Muscle layer of colon (tissue), 2 donors: ENCODE results near the gene SNTA1.
A peak's percentile ranks its signal among the peaks of the same experiment; 100 is the strongest.
"Not testable (repeated sequence)": the region's sequence is repeated elsewhere in the genome, so short reads cannot be mapped to it uniquely, and the experiment has no call there.

Experiments
- H3K27ac ChIP-seq: one replicate; pipeline ENCODE4 v1.7.0; 2013; ENCODE audit warnings: low read depth, mild to moderate bottlenecking, low read length, moderate library complexity
- H3K27me3 ChIP-seq, 2 donors: one replicate each; pipeline ENCODE4 v1.7.0; 2013; ENCODE audit warnings: low read length in 2 of 2, mild to moderate bottlenecking in 2 of 2; ENCODE audit not compliant: insufficient read depth in 2 of 2, control insufficient read depth in 1 of 2
- H3K36me3 ChIP-seq: one replicate; pipeline ENCODE4 v1.7.0; 2013; ENCODE audit warnings: mild to moderate bottlenecking, low read length; ENCODE audit not compliant: insufficient read depth
- H3K4me1 ChIP-seq: one replicate; pipeline ENCODE4 v1.7.0; 2013; ENCODE audit warnings: mild to moderate bottlenecking, low read length; ENCODE audit not compliant: insufficient read depth
- H3K4me3 ChIP-seq, 2 donors: one replicate each; pipeline ENCODE4 v1.7.0; 2013; ENCODE audit warnings: low read length in 2 of 2, low read depth in 1 of 2, mild to moderate bottlenecking in 1 of 2, moderate library complexity in 1 of 2
- H3K9ac ChIP-seq: one replicate; pipeline ENCODE4 v1.7.0; 2013; ENCODE audit warnings: low read length
- H3K9me3 ChIP-seq: one replicate; pipeline ENCODE4 v1.7.0; 2013; ENCODE audit warnings: mild to moderate bottlenecking, low read length
- donor health status: abdominal sarcoma.
- donor health status: Adenocarcinoma of cecum.

The SNTA1 gene

DNA sequence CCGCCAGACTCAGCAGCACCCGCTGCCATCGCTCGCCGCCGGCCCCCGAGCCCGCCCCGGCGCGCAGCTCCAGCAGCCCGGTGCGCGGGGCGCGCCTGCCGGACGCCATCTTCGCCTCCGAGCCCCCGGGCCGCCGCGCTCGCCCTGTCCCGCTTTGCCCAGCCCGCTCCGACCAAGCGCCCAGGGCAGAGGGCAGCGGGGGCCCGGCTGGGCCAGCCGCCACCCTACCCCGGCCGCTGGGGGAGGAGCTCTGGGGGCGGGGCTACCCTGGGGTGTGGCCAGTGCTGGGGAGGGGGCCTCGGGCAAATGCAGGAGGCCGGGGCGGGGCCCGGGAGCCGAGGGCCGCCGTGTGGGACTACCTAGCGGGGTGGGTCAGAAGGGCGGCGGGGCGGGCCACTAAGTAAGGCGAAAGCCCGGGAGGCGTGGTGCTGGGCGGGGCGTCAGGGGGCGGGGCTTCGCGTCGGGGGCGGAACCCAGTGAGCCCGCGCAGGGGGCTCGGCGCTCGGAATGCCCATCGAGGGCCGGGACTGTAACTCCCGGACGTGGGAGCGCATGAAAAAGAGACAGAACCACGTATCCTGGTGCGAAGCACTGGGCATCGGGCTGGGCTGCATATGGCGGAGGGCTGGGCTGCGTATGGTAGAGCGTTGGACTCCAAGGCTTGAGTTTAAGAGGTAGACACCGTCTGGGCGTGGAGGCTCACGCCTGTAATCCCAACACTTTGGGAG is at the start of gene SNTA1:
Gene SNTA1 (minus strand): TSS at position 252 of the 728 bp plus-strand sequence. CDS start 143 bp downstream, at position 109.
- Histone ChIP-seq H3K27me3 (no peaks in the 10 kb centered on the region), H3K27ac (peak within 1 kb of the TSS; percentile 47), H3K9me3 (no peaks in the 10 kb centered on the region), H3K9ac (peak within 1 kb of the TSS; percentile 25), H3K4me1 (peaks cover 21% of the 10 kb centered on the region), H3K4me3 (peak within 1 kb of the TSS; percentile 77 to 80), H3K36me3 (peaks cover 2% of the 10 kb centered on the region)

DNA sequence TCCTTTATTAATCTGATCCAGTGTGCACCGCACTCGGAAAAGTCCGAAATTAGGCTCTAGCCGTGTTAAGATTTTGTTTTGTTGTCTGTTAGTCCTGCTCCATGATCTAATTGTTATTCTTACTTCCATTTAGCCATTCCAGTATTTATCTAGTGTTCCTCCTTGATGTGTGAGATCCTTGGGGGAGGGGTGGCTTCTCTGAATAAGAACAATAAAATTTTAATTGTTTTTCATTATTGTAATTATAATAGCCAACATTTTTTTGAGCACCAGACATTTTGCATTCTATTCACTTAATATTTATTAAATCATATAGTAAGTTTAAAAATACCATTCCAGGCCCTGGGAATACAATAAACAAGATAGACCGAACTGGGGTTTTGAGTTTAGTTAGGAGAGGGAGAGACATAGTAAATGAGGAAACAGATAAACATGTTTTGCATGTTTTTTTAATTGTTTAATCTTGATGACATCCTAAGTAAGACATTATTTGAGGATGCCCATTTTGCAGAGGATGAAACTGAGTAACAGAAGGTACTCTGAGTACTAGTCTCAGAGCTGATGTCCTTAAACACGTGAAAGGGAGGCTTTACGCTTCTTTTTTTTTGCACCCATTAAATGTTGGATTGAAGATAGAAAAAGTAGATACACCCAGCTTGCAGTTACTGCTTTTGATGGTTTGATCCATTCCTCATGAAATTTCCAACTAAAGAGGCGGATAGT is 47.5 kb upstream of the SNTA1 start:
- Histone ChIP-seq H3K4me1 (peaks cover 7% of the 10 kb centered on the region), H3K9ac (peak overlapping the region; percentile 73), H3K4me3 (peak overlapping the region; percentile 71 to 95), H3K36me3 (no peaks in the 10 kb centered on the region), H3K27ac (peak overlapping the region; percentile 90), H3K27me3 (no peaks in the 10 kb centered on the region), H3K9me3 (no peaks in the 10 kb centered on the region)

DNA sequence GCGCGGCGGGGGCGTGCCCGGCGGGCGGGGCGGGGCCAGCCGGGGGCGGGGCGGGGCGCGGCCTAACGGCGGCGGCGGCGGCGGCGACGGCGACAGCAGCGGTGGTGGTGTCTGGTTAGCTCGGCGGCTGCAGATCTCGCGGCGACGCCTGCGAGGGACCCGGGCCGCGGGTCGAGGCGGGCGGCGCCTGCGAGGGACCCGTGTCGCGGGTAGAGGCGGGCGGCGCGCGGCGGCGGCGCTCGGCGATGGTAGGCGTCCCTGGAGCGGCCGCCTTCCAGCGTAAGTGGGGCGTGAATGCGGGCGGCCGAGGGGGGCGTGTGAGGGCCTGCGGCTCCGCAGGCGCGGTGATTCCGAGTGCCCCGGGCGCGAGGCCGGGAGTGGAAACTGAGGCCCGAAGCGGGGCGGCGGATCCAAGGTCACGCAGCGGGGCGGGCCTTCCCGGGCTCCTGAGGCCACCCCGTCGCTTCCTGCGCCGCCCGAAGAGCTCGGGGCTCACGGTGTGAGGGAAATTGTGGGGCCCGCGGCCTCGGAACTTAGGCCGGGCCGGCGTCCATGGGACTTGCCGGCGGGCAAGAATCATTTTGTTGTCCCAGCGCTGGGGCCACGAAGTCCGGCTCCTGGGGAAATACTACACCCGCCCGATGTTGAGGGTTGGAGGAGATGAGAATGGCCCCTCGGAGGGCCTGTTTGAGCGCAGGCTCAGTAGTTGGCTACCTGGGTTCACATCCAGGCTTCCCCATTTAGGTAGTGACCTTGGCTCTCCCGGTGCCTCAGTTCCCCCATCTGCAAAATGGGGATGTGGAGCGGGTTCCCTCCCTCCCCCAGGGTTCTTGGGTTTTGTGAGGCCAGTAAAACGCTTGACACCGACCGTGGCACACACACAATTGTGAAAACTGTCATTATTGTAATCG is 46.7 kb upstream of the SNTA1 start, which contains the start of gene CBFA2T2:
Gene CBFA2T2 (plus strand): TSS at position 74 of the 911 bp plus-strand sequence. CDS start 172 bp downstream, at position 246.
- H3K4me1 ChIP-seq, result peaks cover 4% of the 10 kb centered on the region
- no peaks in the 10 kb centered on the region for H3K9me3 ChIP-seq
- H3K9ac ChIP-seq, result peak within 1 kb of the TSS; percentile 73
- no peaks in the 10 kb centered on the region for H3K36me3 ChIP-seq
- peak within 1 kb of the TSS; percentile 80 to 95 for H3K4me3 ChIP-seq
- H3K27ac ChIP-seq, result peak within 1 kb of the TSS; percentile 90
- H3K27me3 ChIP-seq, result no peaks in the 10 kb centered on the region

DNA sequence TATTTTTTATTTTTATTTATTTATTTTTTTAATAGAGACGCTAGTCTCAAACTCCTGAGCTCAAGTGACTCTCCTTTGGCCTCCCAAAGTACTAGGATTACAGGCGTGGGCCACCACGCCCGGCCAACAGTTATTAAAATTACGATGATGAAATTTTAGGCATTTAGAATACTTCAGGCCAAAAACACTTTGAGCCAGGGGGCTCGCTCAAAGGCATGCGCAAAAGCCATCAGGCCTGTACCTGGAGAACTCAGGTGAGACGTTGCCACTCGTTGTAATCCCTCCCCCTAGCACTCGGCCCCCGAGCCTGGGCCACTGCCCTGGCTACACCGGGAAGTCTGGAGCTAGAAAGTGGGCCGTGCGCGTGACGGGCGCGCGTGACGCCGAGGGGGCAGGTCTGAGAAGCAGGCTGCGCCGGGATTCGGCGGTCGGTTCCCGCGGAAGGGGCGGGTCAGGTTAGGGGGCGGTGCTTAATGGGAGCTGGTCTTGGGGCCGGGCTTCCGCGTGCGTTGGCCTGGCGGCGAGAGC is 46.0 kb upstream of the SNTA1 start:
- H3K9ac ChIP-seq, result no peak overlapping the region

DNA sequence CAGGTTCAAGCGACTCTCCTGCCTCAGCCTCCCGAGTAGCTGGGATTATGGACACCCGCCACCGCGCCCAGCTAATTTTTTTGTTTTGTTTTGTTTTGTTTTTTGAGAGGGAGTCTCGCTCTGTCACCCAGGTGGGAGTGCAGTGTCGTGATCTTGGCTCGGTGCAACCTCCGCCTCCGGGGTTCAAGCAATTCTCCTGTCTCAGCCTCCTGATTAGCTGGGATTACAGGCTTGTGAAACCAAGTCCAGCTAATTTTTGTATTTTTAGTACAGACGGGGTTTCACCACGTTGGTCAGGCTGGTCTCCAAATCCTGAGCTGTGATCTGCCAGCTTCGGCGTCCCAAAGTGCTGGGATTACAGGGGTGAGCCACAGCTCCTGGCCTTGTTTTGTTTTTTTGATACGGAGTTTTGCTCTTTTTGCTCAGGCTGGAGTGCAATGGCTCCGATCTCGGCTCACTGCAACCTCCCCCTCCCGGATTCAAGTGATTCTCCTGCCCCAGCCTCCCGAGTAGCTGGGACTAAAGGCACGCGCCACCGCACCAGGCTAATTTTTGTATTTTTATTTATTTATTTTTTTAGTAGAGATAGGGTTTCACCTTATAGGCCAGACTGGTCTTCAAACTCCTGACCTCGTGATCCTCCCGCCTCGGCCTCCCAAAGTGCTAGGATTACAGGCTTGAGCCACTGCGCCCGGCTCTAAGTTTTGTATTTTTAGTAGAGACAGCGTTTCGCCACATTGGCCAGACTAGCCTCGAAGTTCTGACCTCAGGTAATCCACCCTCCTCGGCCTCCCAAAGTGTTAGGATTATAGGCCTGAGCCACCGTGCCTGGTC is 45.3 kb upstream of the SNTA1 start:
- not testable (repeated sequence) for H3K9me3 ChIP-seq, H3K9ac ChIP-seq, H3K27me3 ChIP-seq, H3K36me3 ChIP-seq, H3K4me1 ChIP-seq
- peak overlapping the region in 1 of 2 donors; percentile 43 for H3K4me3 ChIP-seq
- peak overlapping the region; percentile 75 for H3K27ac ChIP-seq

More for the DNA sequence above, 46.0 kb upstream of the SNTA1 start:
- no peaks in the 10 kb centered on the region for H3K9me3 ChIP-seq
- no peaks in the 10 kb centered on the region for H3K36me3 ChIP-seq
- peak overlapping the region; percentile 75 for H3K27ac ChIP-seq
- H3K4me1 ChIP-seq, result peaks cover 4% of the 10 kb centered on the region
- no peaks in the 10 kb centered on the region for H3K27me3 ChIP-seq
- peak overlapping the region; percentile 43 to 80 for H3K4me3 ChIP-seq

DNA sequence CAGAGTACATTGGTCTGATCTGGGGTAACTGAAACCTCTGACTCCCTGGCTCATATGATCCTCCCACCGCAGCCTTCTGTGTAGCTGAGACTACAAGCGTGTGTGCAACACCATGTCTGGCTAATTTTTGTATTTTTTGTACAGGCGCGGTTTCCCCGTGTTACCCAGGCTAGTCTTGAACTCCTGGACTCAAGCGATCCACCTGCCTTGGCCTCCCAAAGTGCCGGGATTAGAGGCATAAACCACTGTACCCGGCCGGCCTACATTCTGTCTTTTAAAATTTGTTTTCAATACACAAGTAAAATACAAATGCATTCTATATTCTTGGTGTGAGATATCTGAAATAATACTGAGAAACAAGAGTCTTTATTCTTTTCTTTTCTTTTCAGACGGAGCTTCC is 44.6 kb upstream of the SNTA1 start:
- Histone ChIP-seq H3K9me3 (no peaks in the 10 kb centered on the region), H3K4me3 (no peak overlapping the region), H3K4me1 (peaks cover 4% of the 10 kb centered on the region), H3K27me3 (no peaks in the 10 kb centered on the region), H3K9ac (no peak overlapping the region), H3K27ac (no peak overlapping the region), H3K36me3 (no peaks in the 10 kb centered on the region)

DNA sequence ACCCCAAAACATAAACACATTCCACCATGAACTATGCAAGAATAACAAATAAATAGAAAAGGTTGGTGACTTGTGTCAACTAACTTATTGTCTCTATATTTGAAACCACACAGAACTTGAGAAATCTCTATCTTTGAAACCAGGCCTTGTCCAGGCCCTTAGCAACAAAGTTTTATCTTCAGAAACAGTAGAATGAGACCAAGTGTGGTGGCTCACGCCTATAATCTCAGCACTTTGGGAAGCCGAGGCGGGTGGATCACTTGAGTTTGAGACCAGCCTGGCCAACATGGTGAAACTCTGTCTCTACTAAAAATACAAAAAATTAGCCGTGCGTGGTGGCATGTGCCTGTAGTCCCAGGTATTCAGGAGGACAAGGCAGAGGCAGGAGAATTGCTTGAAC is 39.6 kb upstream of the SNTA1 start:
- H3K9me3 ChIP-seq, H3K36me3 ChIP-seq, H3K27ac ChIP-seq, H3K4me1 ChIP-seq, H3K27me3 ChIP-seq, H3K4me3 ChIP-seq, H3K9ac ChIP-seq: not testable (repeated sequence)

DNA sequence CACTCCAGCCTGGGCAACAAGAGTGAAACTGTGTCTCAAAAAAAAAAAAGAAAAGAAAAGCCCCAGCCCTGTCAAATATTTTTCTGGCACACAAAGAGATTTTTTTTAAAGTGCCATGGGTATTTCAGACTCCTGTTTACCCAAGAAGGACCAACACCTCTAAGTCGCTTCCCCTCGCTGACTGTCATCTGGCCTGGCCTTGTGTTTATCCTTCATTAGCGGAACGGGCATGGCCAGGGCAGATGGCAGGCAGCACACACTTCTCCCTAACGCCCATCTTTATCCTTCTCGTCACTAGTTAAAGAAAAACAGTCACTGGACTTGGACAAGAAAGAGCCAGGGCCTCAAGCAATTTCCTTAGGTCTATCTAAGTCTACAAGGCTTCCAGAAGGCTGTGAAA is 39.0 kb upstream of the SNTA1 start:
- Histone ChIP-seq H3K27ac (no peak overlapping the region), H3K9ac (no peak overlapping the region), H3K27me3 (no peaks in the 10 kb centered on the region), H3K4me3 (no peak overlapping the region), H3K36me3 (no peaks in the 10 kb centered on the region), H3K9me3 (no peaks in the 10 kb centered on the region), H3K4me1 (no peaks in the 10 kb centered on the region)

DNA sequence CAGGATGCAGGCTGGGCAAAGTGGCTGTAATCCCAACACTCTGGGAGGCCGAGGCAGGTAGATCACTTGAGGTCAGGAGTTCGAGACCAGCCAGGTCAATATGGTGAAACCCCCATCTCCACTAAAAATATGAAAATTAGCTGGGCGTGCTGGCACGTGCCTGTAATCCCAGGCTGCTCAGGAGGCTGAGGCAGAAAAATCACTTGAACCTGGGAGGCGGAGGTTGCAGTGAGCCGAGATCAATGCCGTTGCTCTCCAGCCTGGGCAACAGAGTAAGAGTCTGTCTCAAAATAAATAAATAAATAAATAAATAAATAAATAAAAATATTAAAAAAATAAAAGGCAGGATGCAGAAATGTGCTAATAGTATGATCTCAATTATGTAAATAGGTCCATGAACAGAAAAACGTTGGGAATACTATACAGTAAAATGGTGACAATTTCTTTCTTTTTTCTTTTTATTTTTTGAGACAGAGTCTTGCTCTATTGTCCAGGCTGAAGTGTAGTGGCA is 37.9 kb upstream of the SNTA1 start:
- H3K9ac ChIP-seq, result no peak overlapping the region
- H3K36me3 ChIP-seq, result no peaks in the 10 kb centered on the region
- no peak overlapping the region for H3K4me3 ChIP-seq
- H3K27ac ChIP-seq, result no peak overlapping the region
- no peaks in the 10 kb centered on the region for H3K4me1 ChIP-seq
- H3K27me3 ChIP-seq, result no peaks in the 10 kb centered on the region
- H3K9me3 ChIP-seq, result no peaks in the 10 kb centered on the region

DNA sequence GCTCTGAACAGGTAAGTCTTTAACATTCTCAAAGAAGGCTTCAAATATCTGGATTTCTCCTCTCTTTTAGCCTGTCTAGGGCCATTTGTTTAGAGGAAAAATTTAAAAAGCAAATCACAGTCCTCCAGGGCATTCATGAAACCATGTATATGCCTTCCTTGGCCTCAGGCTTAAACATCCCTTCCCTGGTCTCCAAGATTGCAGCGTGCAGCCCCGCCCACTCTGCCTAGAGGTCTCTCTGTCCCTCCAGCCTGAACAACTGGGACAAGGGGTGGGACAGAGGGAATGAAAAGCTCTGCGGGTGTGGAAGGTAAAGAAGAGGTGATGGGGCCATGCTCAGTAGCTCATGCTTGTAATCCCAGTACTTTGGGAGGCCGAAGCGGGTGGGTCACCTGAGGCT is 36.5 kb upstream of the SNTA1 start:
- Histone ChIP-seq H3K4me1 (no peaks in the 10 kb centered on the region), H3K4me3 (no peak overlapping the region), H3K36me3 (no peaks in the 10 kb centered on the region), H3K9me3 (no peaks in the 10 kb centered on the region), H3K27ac (no peak overlapping the region), H3K27me3 (no peaks in the 10 kb centered on the region), H3K9ac (no peak overlapping the region)
